ENCODE data around the gene UGT1A7.
"Not testable (repeated sequence)": the region's sequence is repeated elsewhere in the genome, so short reads cannot be mapped to it uniquely, and the experiment has no call there.

Gene UGT1A7

GRCh38 chr2:233681521-233682099 is at the start of gene UGT1A7:
TSS of gene UGT1A7 (plus strand) at chr2:233681901. CDS start at chr2:233681938, 37 bp downstream.
- DNase-seq, result no peak

GRCh38 chr2:233636306-233636705 is 45.4 kb upstream of the UGT1A7 start, which contains the start of gene UGT1A10:
TSS of gene UGT1A10 (plus strand) at chr2:233636448. CDS start at chr2:233636523, 75 bp downstream.
- DNase-seq, result not testable (repeated sequence)

- no peak for DNase-seq
Observed at GRCh38 chr2:233638836-233639235, 42.9 kb upstream of the UGT1A7 start.

GRCh38 chr2:233639860-233640259 is 41.8 kb upstream of the UGT1A7 start:
- no peak for DNase-seq

- no peak for DNase-seq
Observed at GRCh38 chr2:233643128-233643527, 38.6 kb upstream of the UGT1A7 start.

GRCh38 chr2:233646033-233646432 is 35.7 kb upstream of the UGT1A7 start:
- DNase-seq, result not testable (repeated sequence)

- no peak for DNase-seq
Observed at GRCh38 chr2:233650981-233651380, 30.7 kb upstream of the UGT1A7 start.

- DNase-seq, result no peak
Observed at GRCh38 chr2:233651430-233651829, 30.3 kb upstream of the UGT1A7 start.

GRCh38 chr2:233654501-233654900 is 27.2 kb upstream of the UGT1A7 start:
- no peak for DNase-seq

- no peak for DNase-seq
Observed at GRCh38 chr2:233655043-233655442, 26.7 kb upstream of the UGT1A7 start.

GRCh38 chr2:233655943-233656342 is 25.8 kb upstream of the UGT1A7 start:
- not testable (repeated sequence) for DNase-seq

- DNase-seq, result no peak
Observed at GRCh38 chr2:233656443-233656842, 25.3 kb upstream of the UGT1A7 start.

- no peak for DNase-seq
Observed at GRCh38 chr2:233658610-233659009, 23.1 kb upstream of the UGT1A7 start.

GRCh38 chr2:233663911-233664310 is 17.8 kb upstream of the UGT1A7 start:
- no peak for DNase-seq

- DNase-seq, result no peak
Observed at GRCh38 chr2:233668605-233669260, 13.0 kb upstream of the UGT1A7 start.

GRCh38 chr2:233671290-233672161 is 10.2 kb upstream of the UGT1A7 start, which contains the start of gene UGT1A9:
TSS of gene UGT1A9 (plus strand) at chr2:233671898. CDS start at chr2:233671935, 37 bp downstream.
- DNase-seq, result no peak

GRCh38 chr2:233672886-233673285 is 8.8 kb upstream of the UGT1A7 start:
- no peak for DNase-seq

- no peak for DNase-seq
Observed at GRCh38 chr2:233673896-233674295, 7.8 kb upstream of the UGT1A7 start.

GRCh38 chr2:233674314-233674713 is 7.4 kb upstream of the UGT1A7 start:
- DNase-seq, result no peak

- no peak for DNase-seq
Observed at GRCh38 chr2:233674995-233675394, 6.7 kb upstream of the UGT1A7 start.

- no peak for DNase-seq
Observed at GRCh38 chr2:233676046-233676445, 5.7 kb upstream of the UGT1A7 start.

- DNase-seq, result no peak
Observed at GRCh38 chr2:233679196-233679595, 2.5 kb upstream of the UGT1A7 start.

GRCh38 chr2:233680361-233681045 is 1.2 kb upstream of the UGT1A7 start:
- no peak for DNase-seq
